Forelimb muscle (tissue), 1 donor: Measurements from ENCODE around the gene OLFM2. TPM values are rescaled to one million over a fixed set of nuclear protein-coding genes. Genes with fewer than 3 reads are reported as not detected.
"Not testable (repeated sequence)": the region's sequence is repeated elsewhere in the genome, so short reads cannot be mapped to it uniquely, and the experiment has no call there.

Source experiments
- DNase-seq: peaks from one replicate; pipeline ENCODE4 v3.0.0-alpha.2; 2013; ENCODE audit warnings: low read depth
- polyA plus RNA-seq: library from polyadenylated mRNA; unstranded; fragments of 120-200 nt; gene quantifications from one replicate; pipeline ENCODE4 v1.2.1, GENCODE V29; 2013; ENCODE audit not compliant: insufficient read length

The OLFM2 gene
- polyA plus RNA-seq, 1 donor: 29.8 TPM

- no peak for DNase-seq
Observed at GRCh38 chr19:9863759-9864158, 72.6 kb downstream of the OLFM2 start.

- no peak for DNase-seq
Observed at GRCh38 chr19:9862938-9863337, 73.4 kb downstream of the OLFM2 start.

- no peak for DNase-seq
Observed at GRCh38 chr19:9861503-9861902, 74.8 kb downstream of the OLFM2 start.

- no peak for DNase-seq
Observed at GRCh38 chr19:9860407-9860806, 75.9 kb downstream of the OLFM2 start.

GRCh38 chr19:9858766-9859165, 77.5 kb downstream of the OLFM2 start:
- DNase-seq: no peak

GRCh38 chr19:9857920-9858746, 78.2 kb downstream of the OLFM2 start:
- no peak for DNase-seq

- no peak for DNase-seq
Observed at GRCh38 chr19:9857076-9857721, 79.1 kb downstream of the OLFM2 start.

- no peak for DNase-seq
Observed at GRCh38 chr19:9856609-9857008, 79.7 kb downstream of the OLFM2 start.

GRCh38 chr19:9854282-9854846, 82.0 kb downstream of the OLFM2 start:
- no peak for DNase-seq

GRCh38 chr19:9850235-9850959, 85.9 kb downstream of the OLFM2 start:
- no peak for DNase-seq

- no peak for DNase-seq
Observed at GRCh38 chr19:9849791-9850190, 86.5 kb downstream of the OLFM2 start.

- no peak for DNase-seq
Observed at GRCh38 chr19:9848762-9849161, 87.6 kb downstream of the OLFM2 start.

- no peak for DNase-seq
Observed at GRCh38 chr19:9848060-9848459, 88.3 kb downstream of the OLFM2 start.

GRCh38 chr19:9847087-9847671, 89.1 kb downstream of the OLFM2 start:
- DNase-seq: no peak

GRCh38 chr19:9843626-9844273, 92.6 kb downstream of the OLFM2 start:
- DNase-seq: not testable (repeated sequence)

GRCh38 chr19:9842834-9843625, 93.3 kb downstream of the OLFM2 start:
- DNase-seq: no peak

GRCh38 chr19:9839415-9839814, 96.9 kb downstream of the OLFM2 start:
- DNase-seq: no peak

GRCh38 chr19:9838324-9838723, 98.0 kb downstream of the OLFM2 start:
- DNase-seq: no peak

GRCh38 chr19:9836021-9836420, 100.3 kb downstream of the OLFM2 start:
- DNase-seq: no peak

GRCh38 chr19:9835507-9835949, 100.8 kb downstream of the OLFM2 start:
- no peak for DNase-seq
